CD4-positive, alpha-beta T cell treated with Interleukin-2 at 100 ng/mL for 4 hours (primary cell): Measurements from ENCODE around the gene LPIN3.

ENCODE experiments used
- DNase-seq: peaks from one replicate; pipeline ENCODE4 v3.0.0-alpha.2; 2020; ENCODE audit warnings: low spot score

The LPIN3 gene

GRCh38 chr20:41350408-41350962 is 9.9 kb downstream of the LPIN3 start:
- DNase-seq: no peak

- DNase-seq: no peak
These were observed 11.5 kb downstream of the LPIN3 start for GRCh38 chr20:41352106-41352505.

GRCh38 chr20:41352666-41353065 is 12.0 kb downstream of the LPIN3 start:
- DNase-seq: no peak

- no peak for DNase-seq
These were observed 12.9 kb downstream of the LPIN3 start for GRCh38 chr20:41353530-41353929.

GRCh38 chr20:41355192-41355591 is 14.6 kb downstream of the LPIN3 start:
- DNase-seq: no peak

GRCh38 chr20:41355598-41356203 is 15.1 kb downstream of the LPIN3 start:
- DNase-seq: no peak

GRCh38 chr20:41356951-41357350 is 16.3 kb downstream of the LPIN3 start:
- no peak for DNase-seq

GRCh38 chr20:41357424-41358163 is 17.0 kb downstream of the LPIN3 start:
- no peak for DNase-seq

- no peak for DNase-seq
These were observed 17.6 kb downstream of the LPIN3 start for GRCh38 chr20:41358230-41358629.

GRCh38 chr20:41358717-41359116 is 18.1 kb downstream of the LPIN3 start:
- DNase-seq: no peak

- no peak for DNase-seq
These were observed 19.0 kb downstream of the LPIN3 start for GRCh38 chr20:41359541-41360011.

- no peak for DNase-seq
These were observed 20.5 kb downstream of the LPIN3 start for GRCh38 chr20:41360831-41361756.

- DNase-seq: no peak
These were observed 21.4 kb downstream of the LPIN3 start for GRCh38 chr20:41361757-41362747.

GRCh38 chr20:41362748-41363140 is 22.1 kb downstream of the LPIN3 start:
- no peak for DNase-seq

GRCh38 chr20:41363601-41364000 is 23.0 kb downstream of the LPIN3 start:
- DNase-seq: no peak

- DNase-seq: no peak
These were observed 23.7 kb downstream of the LPIN3 start for GRCh38 chr20:41364236-41364855.

- DNase-seq: no peak
These were observed 24.5 kb downstream of the LPIN3 start for GRCh38 chr20:41364967-41365765.

GRCh38 chr20:41365777-41366545 is 25.3 kb downstream of the LPIN3 start:
- DNase-seq: no peak
